Pons (tissue), 1 donor: ENCODE data around the gene WNK3.
"Not testable (repeated sequence)": the region's sequence is repeated elsewhere in the genome, so short reads cannot be mapped to it uniquely, and the experiment has no call there.

Experiments
- DNase-seq: peaks from one replicate; pipeline ENCODE4 v3.0.0-alpha.2; 2016; ENCODE audit warnings: low spot score

The WNK3 gene

GRCh38 chrX:54357414-54358377 is at the start of gene WNK3:
TSS of gene WNK3 (minus strand) at chrX:54358046.
- peak; percentile 70 for DNase-seq

- DNase-seq: no peak
Observed at GRCh38 chrX:54407266-54407665, 49.4 kb upstream of the WNK3 start.

- no peak for DNase-seq
Observed at GRCh38 chrX:54397113-54397512, 39.3 kb upstream of the WNK3 start.

- no peak for DNase-seq
Observed at GRCh38 chrX:54386314-54386713, 28.5 kb upstream of the WNK3 start.

- not testable (repeated sequence) for DNase-seq
Observed at GRCh38 chrX:54384661-54385060, 26.8 kb upstream of the WNK3 start.

- no peak for DNase-seq
Observed at GRCh38 chrX:54359408-54359807, 1.6 kb upstream of the WNK3 start.

GRCh38 chrX:54358424-54359211 is 772 bp upstream of the WNK3 start:
- peak; percentile 66 for DNase-seq

GRCh38 chrX:54352677-54353076 is 5.2 kb downstream of the WNK3 start:
- DNase-seq: no peak

GRCh38 chrX:54337383-54337782 is 20.5 kb downstream of the WNK3 start:
- DNase-seq: not testable (repeated sequence)

- DNase-seq: no peak
Observed at GRCh38 chrX:54325077-54325476, 32.8 kb downstream of the WNK3 start.

- DNase-seq: no peak
Observed at GRCh38 chrX:54320067-54320466, 37.8 kb downstream of the WNK3 start.

- DNase-seq: no peak
Observed at GRCh38 chrX:54306379-54306778, 51.5 kb downstream of the WNK3 start.

GRCh38 chrX:54301516-54301915 is 56.3 kb downstream of the WNK3 start:
- no peak for DNase-seq

GRCh38 chrX:54294306-54294705 is 63.5 kb downstream of the WNK3 start:
- no peak for DNase-seq

- no peak for DNase-seq
Observed at GRCh38 chrX:54292755-54293154, 65.1 kb downstream of the WNK3 start.

GRCh38 chrX:54291758-54292157 is 66.1 kb downstream of the WNK3 start:
- no peak for DNase-seq

- peak; percentile 0 for DNase-seq
Observed at GRCh38 chrX:54288968-54289367, 68.9 kb downstream of the WNK3 start.

GRCh38 chrX:54288277-54288676 is 69.6 kb downstream of the WNK3 start:
- DNase-seq: peak; percentile 8

GRCh38 chrX:54281676-54282075 is 76.2 kb downstream of the WNK3 start:
- no peak for DNase-seq

- DNase-seq: no peak
Observed at GRCh38 chrX:54280466-54280865, 77.4 kb downstream of the WNK3 start.

- DNase-seq: no peak
Observed at GRCh38 chrX:54271664-54272063, 86.2 kb downstream of the WNK3 start.

GRCh38 chrX:54248309-54248708 is 109.5 kb downstream of the WNK3 start:
- peak; percentile 7 for DNase-seq

- no peak for DNase-seq
Observed at GRCh38 chrX:54246866-54247265, 111.0 kb downstream of the WNK3 start.
